K562 treated with DMSO at 1 percent for 24 hours (cell line): ENCODE measurements around the gene LCOR. TPM values are rescaled to one million over a fixed set of nuclear protein-coding genes. Genes with fewer than 3 reads are reported as not detected.

Experiments used
- total RNA-seq: library from RNA; unstranded; fragments of 300-600 nt; gene quantifications from 2 replicates; pipeline ENCODE4 v1.2.3, GENCODE V29; 2022; ENCODE audit warnings: low read depth; ENCODE audit not compliant: insufficient read depth

LCOR gene
- 3.4 and 3.5 TPM in 2 replicates for total RNA-seq

DNA sequence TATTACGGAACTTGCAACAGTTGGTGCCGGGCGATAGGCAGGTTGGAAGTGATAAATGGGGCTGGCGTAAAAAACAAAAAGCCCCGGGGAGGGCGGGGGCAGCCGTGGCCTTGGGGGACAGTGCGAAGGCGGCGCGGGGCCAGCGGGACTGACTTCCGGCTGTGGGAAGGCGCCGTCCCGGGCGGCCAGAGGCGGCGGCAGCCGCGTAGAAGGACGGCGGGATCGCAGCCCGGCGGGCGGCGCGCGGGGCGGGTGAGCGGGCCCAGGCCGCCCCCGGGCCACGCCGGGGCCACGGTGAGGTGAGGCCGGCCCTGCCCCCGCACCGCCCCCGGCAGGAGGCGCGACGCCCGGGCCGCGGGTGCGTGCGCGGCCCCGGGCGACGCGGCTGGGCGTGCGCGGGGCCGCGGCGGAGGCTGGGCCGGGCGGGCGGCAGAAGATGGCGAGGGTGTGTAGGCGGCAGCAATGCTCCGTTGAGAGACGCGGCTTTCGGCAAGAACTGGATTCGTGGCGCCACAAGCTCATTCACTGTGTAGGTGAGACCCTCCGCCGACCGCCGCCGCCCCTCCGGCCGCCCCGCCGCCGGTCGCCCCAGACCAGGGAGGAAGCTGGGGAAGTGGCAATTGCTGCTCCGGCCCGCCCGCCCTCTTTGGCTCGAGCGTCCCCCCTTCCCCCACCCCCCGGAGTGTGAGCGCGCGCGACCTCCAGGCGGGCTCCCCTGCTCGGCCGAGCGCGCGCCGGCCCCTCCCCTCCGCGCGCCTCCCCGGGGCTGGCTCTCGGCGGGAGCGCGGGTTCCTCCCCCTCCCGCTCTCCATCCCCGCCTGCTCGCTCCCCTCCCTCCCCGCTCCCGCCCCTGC lies at the start of gene LCOR:
Gene LCOR (plus strand): TSS at position 432 of the 854 bp plus-strand sequence. CDS start 116,760 bp downstream, outside the sequence.

Other genes starting within 250 kb of the LCOR start
- 15.6 and 19.5 TPM in 2 replicates for gene TM9SF3, start 245.3 kb upstream of the LCOR start, total RNA-seq
- 1.0 and 1.3 TPM in 2 replicates for gene PIK3AP1, start 111.8 kb upstream of the LCOR start, total RNA-seq